Measurements from ENCODE around the gene EDC3.
"Not testable (repeated sequence)": the region's sequence is repeated elsewhere in the genome, so short reads cannot be mapped to it uniquely, and the experiment has no call there.

The EDC3 gene

GRCh38 chr15:74709011-74709410 lies 13.2 kb upstream of the EDC3 start:
- DNase-seq = no peak

DNA sequence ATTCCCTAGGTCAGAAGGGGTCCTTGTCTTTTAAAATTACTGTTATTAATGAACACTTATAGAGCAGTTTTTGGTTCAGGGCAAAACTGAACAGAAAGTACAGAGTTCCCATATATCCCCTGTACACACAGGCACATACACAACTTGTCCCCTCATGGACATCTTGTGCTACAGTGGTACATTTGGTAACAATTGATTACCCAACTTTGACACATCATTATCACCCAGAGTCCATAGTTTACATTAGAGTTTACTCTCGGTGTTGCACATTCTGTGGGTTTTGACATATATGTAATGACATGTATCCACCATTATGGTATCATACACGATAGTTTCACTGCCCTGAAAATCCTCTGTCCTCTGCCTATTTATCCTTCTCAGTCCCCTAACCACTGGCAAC lies 984 bp upstream of the EDC3 start:
- DNase-seq = no peak

- no peak for DNase-seq
These were observed 540 bp upstream of the EDC3 start for GRCh38 chr15:74696398-74696729.

DNA sequence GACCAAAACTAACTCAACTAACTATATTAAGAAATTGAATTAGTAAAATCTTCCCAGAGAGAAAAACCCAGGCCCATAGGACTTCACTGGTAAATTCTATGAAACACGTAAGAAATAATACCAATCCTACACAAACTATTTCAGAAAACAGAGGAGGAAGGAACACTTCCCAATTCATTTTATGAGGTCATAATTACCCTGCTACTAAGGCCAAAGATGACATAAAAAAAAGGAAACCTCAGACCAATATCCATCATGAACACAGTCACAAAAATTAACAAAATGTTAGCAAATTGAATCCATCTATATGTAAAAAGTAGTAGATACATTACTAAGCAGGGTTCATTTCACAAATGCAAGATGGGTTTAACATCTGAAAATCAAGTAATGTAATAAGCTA lies 3.5 kb downstream of the EDC3 start:
- no peak for DNase-seq

DNA sequence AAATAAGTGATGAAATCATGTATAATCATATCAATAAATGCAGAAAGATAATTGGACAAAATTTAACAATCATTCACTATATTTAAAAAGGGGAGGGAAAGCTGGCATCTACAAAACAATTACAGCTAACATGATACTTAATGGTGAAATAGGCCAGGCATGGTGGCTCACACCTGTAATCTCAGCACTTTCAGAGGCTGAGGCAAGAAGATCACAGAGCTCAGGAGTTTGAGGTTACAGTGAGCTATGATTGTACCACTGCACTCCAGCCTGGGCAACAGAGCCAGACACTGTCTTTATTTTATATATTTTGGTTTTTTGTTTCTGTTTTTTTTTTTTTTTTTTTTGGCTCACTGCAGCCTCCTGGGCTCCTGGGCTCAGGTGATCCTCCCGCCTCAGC lies 12.1 kb downstream of the EDC3 start:
- no peak for DNase-seq

DNA sequence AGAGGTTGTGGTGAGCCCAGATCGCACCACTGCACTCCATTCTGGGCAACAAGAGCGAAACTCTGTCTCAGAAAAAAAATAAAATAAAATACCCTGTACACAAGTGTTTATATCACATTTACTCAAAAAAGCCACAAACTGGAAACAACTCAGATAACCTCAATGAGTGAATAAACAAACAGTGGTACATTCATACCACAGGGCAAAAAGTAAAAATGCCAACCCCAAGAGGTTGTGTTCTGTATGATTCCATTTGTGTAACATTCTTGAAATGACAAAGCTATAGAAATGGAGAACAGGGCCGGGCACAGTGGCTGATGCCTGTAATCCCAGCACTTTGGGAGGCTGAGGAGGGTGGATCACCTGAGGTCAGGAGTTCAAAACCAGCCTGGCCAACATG lies 12.9 kb downstream of the EDC3 start:
- DNase-seq = no peak

DNA sequence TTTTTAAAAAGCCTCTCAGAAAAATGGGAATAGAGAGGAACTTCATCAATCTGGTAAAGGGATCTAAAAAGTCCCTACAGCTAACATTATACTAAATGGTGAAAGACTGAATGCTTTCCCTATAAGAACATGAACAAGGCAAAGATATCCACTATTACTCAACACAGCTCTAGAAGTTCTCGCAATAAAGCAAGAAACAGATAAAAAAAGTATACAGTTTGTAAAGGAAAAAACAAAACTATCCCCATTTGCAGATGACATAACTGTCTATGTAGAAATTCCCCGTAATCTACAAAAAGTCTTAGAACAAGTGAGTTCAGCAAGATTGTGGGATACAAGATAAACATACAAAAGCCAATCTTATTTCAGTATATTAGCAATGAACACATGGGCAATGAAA lies 15.4 kb downstream of the EDC3 start:
- DNase-seq = no peak

GRCh38 chr15:74676801-74677200 lies 19.0 kb downstream of the EDC3 start:
- no peak for DNase-seq

GRCh38 chr15:74674161-74674560 lies 21.7 kb downstream of the EDC3 start:
- DNase-seq = no peak

GRCh38 chr15:74669627-74670026 lies 26.2 kb downstream of the EDC3 start:
- DNase-seq = no peak

- DNase-seq = no peak
These were observed 27.8 kb downstream of the EDC3 start for GRCh38 chr15:74667975-74668374.

GRCh38 chr15:74664670-74665069 lies 31.2 kb downstream of the EDC3 start:
- no peak for DNase-seq

- no peak for DNase-seq
These were observed 31.7 kb downstream of the EDC3 start for GRCh38 chr15:74664028-74664616.

GRCh38 chr15:74663303-74664027 lies 32.4 kb downstream of the EDC3 start:
- DNase-seq = no peak

DNA sequence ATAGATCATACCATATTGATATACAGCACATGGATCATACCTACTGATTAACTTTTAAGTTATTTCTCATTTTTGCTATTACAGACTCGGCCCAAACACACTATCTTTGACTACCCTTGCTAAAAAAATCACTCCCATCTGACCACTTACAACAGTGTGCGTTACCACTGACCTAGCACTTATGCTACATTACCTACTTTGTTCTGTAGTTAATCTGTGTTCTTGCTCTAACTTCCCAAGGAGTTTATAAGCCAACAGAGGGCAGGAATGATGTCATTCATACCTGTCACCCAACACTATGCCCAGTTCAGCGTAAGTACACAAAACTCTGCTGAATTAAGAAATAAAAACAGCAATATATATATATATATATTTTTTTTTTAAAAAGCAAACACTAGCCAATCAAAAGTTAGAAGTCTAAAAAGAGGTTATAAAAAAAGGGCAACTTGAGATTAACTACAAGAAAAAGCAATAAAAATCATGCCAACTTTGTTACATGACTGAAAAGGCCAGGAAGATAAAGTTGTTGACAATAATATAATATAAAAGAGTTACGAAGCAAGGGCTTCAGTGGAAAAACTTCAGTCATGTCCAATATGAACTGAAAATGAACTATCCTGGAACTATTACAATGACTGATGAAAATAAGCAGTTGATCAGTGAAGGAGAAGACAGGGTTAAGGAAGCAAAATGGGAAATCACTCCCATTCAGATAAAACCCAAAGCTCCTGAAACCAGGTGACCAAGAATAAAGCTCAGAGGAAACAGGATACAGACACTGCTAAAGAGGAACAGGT lies 33.6 kb downstream of the EDC3 start:
- DNase-seq = no peak

DNA sequence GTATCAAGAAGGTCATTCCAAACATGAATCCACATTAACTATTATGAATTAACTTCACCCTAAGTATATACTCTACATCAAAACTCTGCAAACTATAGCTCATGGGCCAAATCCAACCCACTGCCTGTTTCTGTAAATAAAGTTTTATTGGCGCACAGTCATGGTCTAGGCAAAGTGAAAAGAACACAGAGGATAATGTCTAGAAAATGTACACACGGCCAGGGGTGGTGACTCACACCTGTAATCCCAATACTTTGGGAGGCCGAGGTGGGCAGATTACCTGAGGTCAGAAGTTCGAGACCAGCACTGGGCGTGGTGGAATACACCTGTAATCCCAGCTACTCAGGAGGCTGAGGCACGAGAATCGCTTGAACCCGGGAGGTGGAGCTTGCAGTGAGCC lies 34.5 kb downstream of the EDC3 start:
- not testable (repeated sequence) for DNase-seq

GRCh38 chr15:74657846-74658245 lies 38.0 kb downstream of the EDC3 start:
- no peak for DNase-seq

DNA sequence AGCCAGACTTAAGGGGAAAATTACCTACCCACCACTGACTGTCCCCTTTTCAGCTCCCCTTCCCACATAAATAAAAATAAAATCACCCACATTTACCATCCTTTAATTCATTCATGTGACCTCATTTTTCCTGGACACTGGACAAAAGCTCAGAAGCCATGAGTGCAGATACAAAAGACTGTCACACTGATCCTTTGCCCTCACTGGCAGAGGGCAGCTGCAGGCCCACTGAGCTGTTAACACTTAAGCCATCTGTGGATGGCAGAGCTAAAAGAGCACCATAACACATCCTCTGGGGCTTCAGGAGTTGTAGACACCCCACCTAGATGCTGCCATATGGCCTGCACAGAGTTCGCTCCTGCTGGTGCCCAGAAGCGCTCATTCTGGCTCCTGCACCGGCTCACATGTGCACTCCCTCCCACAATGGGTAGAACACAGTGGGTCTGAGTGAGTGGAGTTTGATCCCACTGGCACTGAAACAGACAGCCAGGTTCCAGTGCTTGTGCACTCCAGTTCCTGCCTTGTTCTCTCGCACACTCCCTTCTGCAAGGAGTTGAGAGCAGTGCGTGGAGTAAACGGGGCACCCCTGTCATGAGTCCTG lies 38.8 kb downstream of the EDC3 start:
- no peak for DNase-seq

GRCh38 chr15:74655424-74655823 lies 40.4 kb downstream of the EDC3 start:
- DNase-seq = no peak

DNA sequence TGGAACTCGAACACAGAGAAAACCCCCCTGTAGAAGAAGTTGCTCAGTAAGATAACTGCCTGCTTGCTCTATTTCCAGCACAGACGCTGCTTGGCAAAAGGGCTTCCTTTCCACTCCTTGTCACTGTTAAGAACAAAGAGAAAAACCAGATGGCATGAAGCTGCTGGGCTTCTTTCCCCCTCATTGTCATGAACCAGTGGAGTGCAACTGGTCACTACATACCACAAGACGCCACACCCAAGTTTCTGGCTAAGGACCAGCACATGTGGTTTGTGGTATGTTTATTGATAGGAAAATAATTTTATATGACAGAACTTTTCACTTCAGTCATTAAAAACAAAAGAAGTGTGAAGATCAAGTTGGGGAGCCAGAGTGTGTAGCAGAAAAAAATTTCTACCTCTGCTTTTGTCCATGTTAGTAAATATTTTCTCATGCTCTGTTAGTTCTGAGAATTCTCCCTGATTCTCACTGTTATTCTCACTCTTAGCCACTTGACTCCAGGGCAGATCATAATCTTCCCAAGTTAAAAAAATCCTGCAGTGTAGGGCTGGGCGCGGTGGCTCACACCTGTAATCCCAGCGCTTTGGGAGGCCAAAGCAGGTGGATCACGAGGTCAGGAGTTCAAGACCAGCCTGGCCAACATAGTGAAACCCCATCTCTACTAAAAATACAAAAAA lies 42.3 kb downstream of the EDC3 start:
- no peak for DNase-seq

DNA sequence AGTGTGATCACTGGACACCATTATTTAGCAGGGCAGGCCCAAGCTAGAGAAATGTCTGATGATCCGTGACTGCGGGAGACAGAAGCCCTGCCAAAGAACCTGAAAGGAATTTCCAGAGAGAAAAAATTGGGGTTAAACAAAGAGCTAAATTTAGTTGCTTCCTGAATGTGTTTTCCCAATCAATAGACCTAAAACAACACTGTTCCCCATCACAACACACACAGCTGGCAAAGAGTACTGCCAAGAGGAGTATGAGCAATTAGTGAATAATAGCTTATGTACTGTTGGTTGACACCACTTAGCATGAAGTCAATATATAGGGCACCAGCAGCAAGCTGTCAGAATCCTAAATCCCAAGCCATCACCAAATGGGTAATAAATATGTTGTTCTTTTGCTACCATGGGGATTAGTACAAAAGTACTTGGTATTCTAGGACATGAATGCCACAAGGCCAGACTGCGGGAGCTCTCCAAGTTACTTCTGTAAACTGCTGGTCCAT lies 44.5 kb downstream of the EDC3 start:
- peak; percentile 73 for DNase-seq

DNA sequence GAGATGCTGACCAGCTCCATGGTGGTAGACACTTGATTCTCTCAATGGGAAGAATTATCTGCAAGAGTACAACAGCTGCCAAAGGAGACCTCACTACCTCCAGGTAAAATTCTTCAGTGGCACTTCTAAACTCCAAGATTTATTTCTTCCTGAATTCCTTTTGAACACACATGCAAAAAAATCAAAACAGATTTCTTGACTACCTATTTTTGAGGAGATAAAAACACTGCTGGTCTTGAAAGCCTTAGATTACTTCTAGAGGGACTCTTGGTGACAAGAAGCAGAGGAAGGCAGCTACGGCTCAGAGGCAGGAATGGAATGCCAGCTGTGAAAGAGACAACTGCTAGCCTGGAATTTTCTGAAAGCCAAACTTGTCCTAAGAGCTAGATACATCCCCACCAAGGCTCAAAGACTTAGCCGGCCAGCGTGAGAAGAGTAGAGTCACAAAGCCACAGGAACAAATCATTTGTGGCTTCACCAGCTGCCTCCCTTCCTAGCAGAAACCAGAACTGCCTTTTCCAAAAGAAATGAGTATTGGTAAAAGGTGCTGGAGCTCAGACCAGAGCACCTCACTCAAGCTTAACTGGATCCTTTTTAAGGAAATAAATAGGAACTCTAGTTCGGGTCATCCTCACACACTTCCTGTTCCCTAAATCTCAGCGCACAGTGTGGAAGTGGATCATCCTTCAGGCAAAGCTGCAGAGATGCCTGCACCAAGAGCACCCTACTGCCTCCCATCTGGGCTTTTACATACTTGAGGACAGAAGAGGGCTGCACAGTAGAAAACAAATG lies 47.6 kb downstream of the EDC3 start:
- no peak for DNase-seq
